ENCODE data around the gene SETSIP.
"Not testable (repeated sequence)": the region's sequence is repeated elsewhere in the genome, so short reads cannot be mapped to it uniquely, and the experiment has no call there.

Gene SETSIP

GRCh38 chr1:92080128-92080985 is 5.1 kb upstream of the SETSIP start, which contains the start of gene BTBD8:
BTBD8 (plus strand) TSS chr1:92080345; CDS start chr1:92080572, 227 bp downstream.
- no peaks in the 10 kb centered on the region for H3K27me3 Mint-ChIP-seq (ENCODE audit: low read depth)

GRCh38 chr1:92079441-92079840 is 4.2 kb upstream of the SETSIP start:
- H3K27ac Mint-ChIP-seq: no peak overlapping the region
- H3K4me1 Mint-ChIP-seq (ENCODE audit: low read depth): peaks cover 3% of the 10 kb centered on the region
- H3K27me3 Mint-ChIP-seq (ENCODE audit: low read depth): peaks cover 7% of the 10 kb centered on the region
- H3K36me3 Mint-ChIP-seq (ENCODE audit: low read depth): no peaks in the 10 kb centered on the region
- no peaks in the 10 kb centered on the region for H3K9me3 Mint-ChIP-seq
- H3K4me3 Mint-ChIP-seq: no peak overlapping the region

More at GRCh38 chr1:92080128-92080985, 5.1 kb upstream of the SETSIP start, which contains the start of gene BTBD8:
- no peaks in the 10 kb centered on the region for H3K36me3 Mint-ChIP-seq (ENCODE audit: low read depth)
- peaks cover 7% of the 10 kb centered on the region for H3K9me3 Mint-ChIP-seq
- H3K4me1 Mint-ChIP-seq (ENCODE audit: low read depth): peaks cover 3% of the 10 kb centered on the region
- H3K4me3 Mint-ChIP-seq: peak within 1 kb of the TSS; percentile 97
- peak within 1 kb of the TSS; percentile 78 for H3K27ac Mint-ChIP-seq

- H3K27ac Mint-ChIP-seq; H3K4me3 Mint-ChIP-seq; H3K36me3 Mint-ChIP-seq (ENCODE audit: low read depth); H3K4me1 Mint-ChIP-seq (ENCODE audit: low read depth); H3K9me3 Mint-ChIP-seq: not testable (repeated sequence)
- H3K27me3 Mint-ChIP-seq (ENCODE audit: low read depth): peaks cover 16% of the 10 kb centered on the region
Observed at GRCh38 chr1:92078077-92078476, 2.9 kb upstream of the SETSIP start.

- Mint-ChIP-seq H3K4me3 (no peak overlapping the region), H3K9me3 (no peaks in the 10 kb centered on the region), H3K36me3 (ENCODE audit: low read depth) (no peaks in the 10 kb centered on the region), H3K27me3 (ENCODE audit: low read depth) (peaks cover 19% of the 10 kb centered on the region), H3K4me1 (ENCODE audit: low read depth) (peaks cover 3% of the 10 kb centered on the region), H3K27ac (no peak overlapping the region)
Observed at GRCh38 chr1:92076363-92076762, 1.2 kb upstream of the SETSIP start.

- H3K9me3 Mint-ChIP-seq; H3K4me3 Mint-ChIP-seq; H3K36me3 Mint-ChIP-seq (ENCODE audit: low read depth); H3K4me1 Mint-ChIP-seq (ENCODE audit: low read depth); H3K27ac Mint-ChIP-seq: not testable (repeated sequence)
- peaks cover 19% of the 10 kb centered on the region for H3K27me3 Mint-ChIP-seq (ENCODE audit: low read depth)
Observed at GRCh38 chr1:92074446-92074845, 765 bp downstream of the SETSIP start.

- Mint-ChIP-seq H3K4me3 (no peak overlapping the region), H3K4me1 (ENCODE audit: low read depth) (no peaks in the 10 kb centered on the region), H3K27ac (no peak overlapping the region), H3K27me3 (ENCODE audit: low read depth) (peaks cover 19% of the 10 kb centered on the region), H3K9me3 (no peaks in the 10 kb centered on the region), H3K36me3 (ENCODE audit: low read depth) (no peaks in the 10 kb centered on the region)
Observed at GRCh38 chr1:92070892-92071291, 4.3 kb downstream of the SETSIP start.

- Mint-ChIP-seq H3K27me3 (ENCODE audit: low read depth) (no peaks in the 10 kb centered on the region), H3K27ac (no peak overlapping the region), H3K36me3 (ENCODE audit: low read depth) (no peaks in the 10 kb centered on the region), H3K9me3 (no peaks in the 10 kb centered on the region), H3K4me1 (ENCODE audit: low read depth) (no peaks in the 10 kb centered on the region), H3K4me3 (no peak overlapping the region)
Observed at GRCh38 chr1:92066321-92066720, 8.9 kb downstream of the SETSIP start.

GRCh38 chr1:92065042-92065441 is 10.2 kb downstream of the SETSIP start:
- Mint-ChIP-seq H3K4me3 (no peak overlapping the region), H3K27ac (no peak overlapping the region), H3K9me3 (no peaks in the 10 kb centered on the region), H3K4me1 (ENCODE audit: low read depth) (no peaks in the 10 kb centered on the region), H3K27me3 (ENCODE audit: low read depth) (no peaks in the 10 kb centered on the region), H3K36me3 (ENCODE audit: low read depth) (no peaks in the 10 kb centered on the region)

- Mint-ChIP-seq H3K9me3 (no peaks in the 10 kb centered on the region), H3K27ac (no peak overlapping the region), H3K36me3 (ENCODE audit: low read depth) (no peaks in the 10 kb centered on the region), H3K4me1 (ENCODE audit: low read depth) (no peaks in the 10 kb centered on the region), H3K4me3 (no peak overlapping the region), H3K27me3 (ENCODE audit: low read depth) (peaks cover 17% of the 10 kb centered on the region)
Observed at GRCh38 chr1:92051948-92052347, 23.3 kb downstream of the SETSIP start.

GRCh38 chr1:92045766-92046495 is 29.3 kb downstream of the SETSIP start:
- no peaks in the 10 kb centered on the region for H3K4me1 Mint-ChIP-seq (ENCODE audit: low read depth)
- H3K36me3 Mint-ChIP-seq (ENCODE audit: low read depth): no peaks in the 10 kb centered on the region
- no peak overlapping the region for H3K27ac Mint-ChIP-seq
- H3K9me3 Mint-ChIP-seq: no peaks in the 10 kb centered on the region
- no peak overlapping the region for H3K4me3 Mint-ChIP-seq
- H3K27me3 Mint-ChIP-seq (ENCODE audit: low read depth): peaks cover 11% of the 10 kb centered on the region

- Mint-ChIP-seq H3K9me3 (no peaks in the 10 kb centered on the region), H3K4me1 (ENCODE audit: low read depth) (no peaks in the 10 kb centered on the region), H3K27me3 (ENCODE audit: low read depth) (peaks cover 11% of the 10 kb centered on the region), H3K36me3 (ENCODE audit: low read depth) (no peaks in the 10 kb centered on the region), H3K4me3 (no peak overlapping the region), H3K27ac (no peak overlapping the region)
Observed at GRCh38 chr1:92043621-92044020, 31.6 kb downstream of the SETSIP start.

- H3K27me3 Mint-ChIP-seq (ENCODE audit: low read depth): peaks cover 6% of the 10 kb centered on the region
- H3K4me3 Mint-ChIP-seq: no peak overlapping the region
- no peaks in the 10 kb centered on the region for H3K9me3 Mint-ChIP-seq
- no peaks in the 10 kb centered on the region for H3K4me1 Mint-ChIP-seq (ENCODE audit: low read depth)
- no peak overlapping the region for H3K27ac Mint-ChIP-seq
- H3K36me3 Mint-ChIP-seq (ENCODE audit: low read depth): no peaks in the 10 kb centered on the region
Observed at GRCh38 chr1:92040971-92041370, 34.2 kb downstream of the SETSIP start.

- no peak overlapping the region for H3K4me3 Mint-ChIP-seq
- H3K36me3 Mint-ChIP-seq (ENCODE audit: low read depth): no peaks in the 10 kb centered on the region
- H3K9me3 Mint-ChIP-seq: no peaks in the 10 kb centered on the region
- H3K4me1 Mint-ChIP-seq (ENCODE audit: low read depth): no peaks in the 10 kb centered on the region
- H3K27ac Mint-ChIP-seq: no peak overlapping the region
- peaks cover 18% of the 10 kb centered on the region for H3K27me3 Mint-ChIP-seq (ENCODE audit: low read depth)
Observed at GRCh38 chr1:92038695-92039346, 36.4 kb downstream of the SETSIP start.

- Mint-ChIP-seq H3K4me3 (no peak overlapping the region), H3K4me1 (ENCODE audit: low read depth) (no peaks in the 10 kb centered on the region)
Observed at GRCh38 chr1:92037400-92037799, 37.8 kb downstream of the SETSIP start.

More at GRCh38 chr1:92037400-92037799, 37.8 kb downstream of the SETSIP start:
- peaks cover 18% of the 10 kb centered on the region for H3K27me3 Mint-ChIP-seq (ENCODE audit: low read depth)
- H3K27ac Mint-ChIP-seq: no peak overlapping the region
- H3K9me3 Mint-ChIP-seq: no peaks in the 10 kb centered on the region
- H3K36me3 Mint-ChIP-seq (ENCODE audit: low read depth): no peaks in the 10 kb centered on the region

Measured in T-helper 1 cell treated with Interleukin-12 subunit alpha and Interleukin-12 subunit beta and Interleukin-4 antibody, amounts not matched to agents 30 μg/mL and 1 μg/mL, for 36 hours (primary cell).